ENCODE results near the gene GRIK4. TPM values are rescaled to one million over a fixed set of nuclear protein-coding genes. Genes with fewer than 3 reads are reported as not detected.

The GRIK4 gene
- total and polyA plus RNA-seq, 2 donors (not counting 3 experiments of a cell fraction or from before 2014, with no cell fraction given) = 0.81 to 1.6 TPM

- POLR2A ChIA-PET = no interaction called here
- no peak for FAIRE-seq
- CTCF ChIA-PET = interaction anchor here (1.0 kb wide), 1 partner anchor 21 kb away, joined by 3 read pairs; no protein-coding TSS in a partner anchor
- Histone ChIP-seq H2AFZ (ENCODE audit: low read depth, low read length) (no peak overlapping the region), H3K9ac (replicated peaks; ENCODE audit: extremely low read depth, insufficient read depth, low read length) (no peak overlapping the region), H3K9me1 (replicated peaks; ENCODE audit: control insufficient read depth, extremely low read depth, insufficient read depth, low read length) (no peaks in the 10 kb centered on the region), H3K9me3 (replicated peaks; ENCODE audit: control insufficient read depth, insufficient read depth, low read length) (no peaks in the 10 kb centered on the region), H4K20me1 (replicated peaks; ENCODE audit: control insufficient read depth, extremely low read depth, insufficient read depth, low read length) (no peaks in the 10 kb centered on the region), H3K36me3 (ENCODE audit: control insufficient read depth in 2 of 2, extremely low read depth in 1 of 2, insufficient read depth in 2 of 2, low read length in 2 of 2) (no peaks in the 10 kb centered on the region), H3K27ac (ENCODE audit: insufficient read depth, low read depth, low read length) (no peak overlapping the region), H3K4me3 (replicated peaks in 1 of 3; ENCODE audit: insufficient read depth in 1 of 3, low read depth in 1 of 3, low read length in 3 of 3) (no peak overlapping the region), H3K4me2 (ENCODE audit: insufficient read depth, low read length) (no peak overlapping the region), H3K4me1 (ENCODE audit: control insufficient read depth, extremely low read depth, insufficient read depth, low read length) (no peaks in the 10 kb centered on the region), H3K79me2 (ENCODE audit: control insufficient read depth, insufficient read depth, low read length) (no peaks in the 10 kb centered on the region), H3K27me3 (ENCODE audit: control insufficient read depth in 2 of 2, insufficient read depth in 2 of 2, low read length in 2 of 2) (no peaks in the 10 kb centered on the region)
- dilution Hi-C loops (cut with MboI; ENCODE audit: extremely low pct_ligation_motif_present, low sequenced_read_pairs) (no loop called here), intact Hi-C loops (cut with micrococcal nuclease) (no loop called here)
- no peak for DNase-seq (ENCODE audit: low read depth, low spot score)
- TF ChIP-seq POLR2A (IDR thresholded peaks at IDR 0.05; ENCODE audit: low read depth, low read length) (no peak), JUN (IDR thresholded peaks at IDR 0.05; ENCODE audit: borderline replicate concordance, insufficient read depth, insufficient read length, low read depth) (no peak), CTCF (IDR thresholded peaks at IDR 0.05; ENCODE audit: extremely low read depth in 1 of 2, insufficient read depth in 1 of 2, low read depth in 1 of 2, low read length in 2 of 2) (no peak), FOS (IDR thresholded peaks at IDR 0.05; ENCODE audit: borderline replicate concordance, insufficient read depth, low read length) (no peak), GATA2 (IDR thresholded peaks at IDR 0.05; ENCODE audit: insufficient read depth, insufficient read length, low read depth, low read length) (no peak), MAX (IDR thresholded peaks at IDR 0.05; ENCODE audit: insufficient read depth, insufficient read length) (no peak), EZH2 (IDR thresholded peaks at IDR 0.05; ENCODE audit: borderline replicate concordance, low read depth, low read length, severe bottlenecking) (no peak), POLR2AphosphoS5 (IDR thresholded peaks at IDR 0.05; ENCODE audit: insufficient read depth, low read depth, low read length) (no peak), MYC (IDR thresholded peaks at IDR 0.05; ENCODE audit: low read depth, low read length) (no peak)
- BruUV-seq (replicated peaks) = no TSS peak
Measured at GRCh38 chr11:120907971-120908370, 396.4 kb downstream of the GRIK4 start.
